HG03095 (cell line): Measurements from ENCODE around the gene NOD1.
"Not testable (repeated sequence)": the region's sequence is repeated elsewhere in the genome, so short reads cannot be mapped to it uniquely, and the experiment has no call there.

Experiments used
- ATAC-seq: cut with Tn5 transposase; IDR thresholded peaks from one replicate; pipeline ENCODE4 v1.9.1; 2021; ENCODE audit warnings: moderate library complexity; ENCODE audit not compliant: unreplicated experiment

The NOD1 gene

GRCh38 chr7:30421647-30422196 is 56.9 kb downstream of the NOD1 start:
- no peak for ATAC-seq

GRCh38 chr7:30420662-30421061 is 57.9 kb downstream of the NOD1 start:
- ATAC-seq, result no peak

- not testable (repeated sequence) for ATAC-seq
These were observed 58.5 kb downstream of the NOD1 start for GRCh38 chr7:30420080-30420479.

GRCh38 chr7:30413864-30414263 is 64.7 kb downstream of the NOD1 start:
- no peak for ATAC-seq

GRCh38 chr7:30412782-30413504 is 65.6 kb downstream of the NOD1 start:
- no peak for ATAC-seq

- ATAC-seq, result no peak
These were observed 66.7 kb downstream of the NOD1 start for GRCh38 chr7:30411897-30412296.

GRCh38 chr7:30411173-30411572 is 67.4 kb downstream of the NOD1 start:
- ATAC-seq, result no peak

- no peak for ATAC-seq
These were observed 71.7 kb downstream of the NOD1 start for GRCh38 chr7:30406664-30407425.

GRCh38 chr7:30405179-30405578 is 73.4 kb downstream of the NOD1 start:
- ATAC-seq, result no peak

- no peak for ATAC-seq
These were observed 75.1 kb downstream of the NOD1 start for GRCh38 chr7:30403477-30403876.

- ATAC-seq, result no peak
These were observed 82.2 kb downstream of the NOD1 start for GRCh38 chr7:30396389-30396788.

GRCh38 chr7:30395676-30396075 is 82.9 kb downstream of the NOD1 start:
- no peak for ATAC-seq

- ATAC-seq, result no peak
These were observed 86.8 kb downstream of the NOD1 start for GRCh38 chr7:30391806-30392205.

GRCh38 chr7:30390736-30391636 is 87.6 kb downstream of the NOD1 start:
- ATAC-seq, result no peak

- no peak for ATAC-seq
These were observed 88.8 kb downstream of the NOD1 start for GRCh38 chr7:30389791-30390190.

- no peak for ATAC-seq
These were observed 96.0 kb downstream of the NOD1 start for GRCh38 chr7:30382607-30383006.

- not testable (repeated sequence) for ATAC-seq
These were observed 97.8 kb downstream of the NOD1 start for GRCh38 chr7:30380824-30381223.

GRCh38 chr7:30380294-30380693 is 98.3 kb downstream of the NOD1 start:
- ATAC-seq, result no peak

GRCh38 chr7:30379741-30380140 is 98.8 kb downstream of the NOD1 start:
- ATAC-seq, result no peak

- ATAC-seq, result no peak
These were observed 99.5 kb downstream of the NOD1 start for GRCh38 chr7:30379131-30379530.

GRCh38 chr7:30378275-30378674 is 100.3 kb downstream of the NOD1 start:
- no peak for ATAC-seq
